Stimulated activated CD4-positive, alpha-beta T cell treated with anti-CD3 and anti-CD28 coated beads, Interleukin-15, amount 100 ng/mL, for 48 hours (primary cell): ENCODE results near the gene CRY2.

Source experiments
- DNase-seq, 2 donors: peaks; one replicate each; pipeline ENCODE4 v3.0.0-alpha.2; 2020; ENCODE audit warnings: low read depth in 2 of 2

Gene CRY2

GRCh38 chr11:45879803-45880686 lies 32.8 kb downstream of the CRY2 start:
- no peak for DNase-seq

- no peak for DNase-seq
Observed at GRCh38 chr11:45880772-45881570, 33.7 kb downstream of the CRY2 start.

GRCh38 chr11:45881708-45882368 lies 34.6 kb downstream of the CRY2 start:
- no peak for DNase-seq

- DNase-seq = no peak
Observed at GRCh38 chr11:45884596-45885185, 37.4 kb downstream of the CRY2 start.

- DNase-seq = no peak
Observed at GRCh38 chr11:45885274-45885920, 38.1 kb downstream of the CRY2 start, which contains the start of gene MAPK8IP1. Gene MAPK8IP1, plus strand, starts transcription at chr11:45885651. Its CDS starts 170 bp downstream, at chr11:45885821.

GRCh38 chr11:45885921-45886721 lies 38.8 kb downstream of the CRY2 start:
- no peak for DNase-seq

GRCh38 chr11:45886816-45887520 lies 39.7 kb downstream of the CRY2 start:
- no peak for DNase-seq

- no peak for DNase-seq
Observed at GRCh38 chr11:45887587-45887986, 40.3 kb downstream of the CRY2 start.

GRCh38 chr11:45889555-45889954 lies 42.3 kb downstream of the CRY2 start:
- no peak for DNase-seq

- no peak for DNase-seq
Observed at GRCh38 chr11:45889966-45890365, 42.7 kb downstream of the CRY2 start.

GRCh38 chr11:45890886-45891550 lies 43.7 kb downstream of the CRY2 start:
- no peak for DNase-seq

GRCh38 chr11:45892856-45893255 lies 45.6 kb downstream of the CRY2 start:
- no peak for DNase-seq

- no peak for DNase-seq
Observed at GRCh38 chr11:45894555-45895247, 47.4 kb downstream of the CRY2 start.

- DNase-seq = no peak
Observed at GRCh38 chr11:45895553-45896259, 48.4 kb downstream of the CRY2 start.

- DNase-seq = no peak
Observed at GRCh38 chr11:45896422-45896984, 49.2 kb downstream of the CRY2 start.

- no peak for DNase-seq
Observed at GRCh38 chr11:45897556-45897955, 50.3 kb downstream of the CRY2 start.

- DNase-seq = no peak
Observed at GRCh38 chr11:45899086-45899447, 51.8 kb downstream of the CRY2 start.
